ENCODE results near the gene GNL1. TPM values are rescaled to one million over a fixed set of nuclear protein-coding genes. Genes with fewer than 3 reads are reported as not detected.

Gene GNL1
- total RNA-seq, 2 donors from 2014 or later, result 32.9 to 39.0 TPM

DNA sequence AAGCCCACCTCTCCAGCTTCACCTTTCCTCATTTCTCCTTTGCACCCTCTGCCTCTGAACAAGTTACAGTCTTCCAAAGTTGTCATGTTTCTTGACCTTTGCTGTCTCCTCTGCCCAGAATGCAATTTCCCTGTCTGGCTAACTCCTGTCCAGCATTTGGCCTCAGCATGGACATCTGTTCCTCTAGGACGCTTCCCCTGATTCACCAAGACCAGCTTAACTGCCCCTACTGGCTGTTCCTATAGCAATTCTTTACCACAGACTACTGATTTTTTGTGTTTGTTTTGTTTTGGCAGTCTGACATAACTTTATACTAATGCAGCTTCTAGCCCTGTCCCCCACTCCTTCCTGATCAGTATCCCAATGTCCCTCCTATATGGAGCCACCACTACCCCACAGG is 13.4 kb downstream of the GNL1 start:
- Histone ChIP-seq H3K4me1 (ENCODE audit: control insufficient read depth in 1 of 2, low read depth in 2 of 2) (peaks cover 0 to 8% of the 10 kb centered on the region in 2 donors), H3K27me3 (replicated peaks; ENCODE audit: insufficient read depth) (no peaks in the 10 kb centered on the region), H3K4me3 (no peak overlapping the region), H3K9me3 (no peaks in the 10 kb centered on the region), H3K27ac (no peak overlapping the region), H3K36me3 (peaks cover 17% of the 10 kb centered on the region)
- no peak for DNase-seq (ENCODE audit: low spot score)
- TF ChIP-seq, protein P1, sequence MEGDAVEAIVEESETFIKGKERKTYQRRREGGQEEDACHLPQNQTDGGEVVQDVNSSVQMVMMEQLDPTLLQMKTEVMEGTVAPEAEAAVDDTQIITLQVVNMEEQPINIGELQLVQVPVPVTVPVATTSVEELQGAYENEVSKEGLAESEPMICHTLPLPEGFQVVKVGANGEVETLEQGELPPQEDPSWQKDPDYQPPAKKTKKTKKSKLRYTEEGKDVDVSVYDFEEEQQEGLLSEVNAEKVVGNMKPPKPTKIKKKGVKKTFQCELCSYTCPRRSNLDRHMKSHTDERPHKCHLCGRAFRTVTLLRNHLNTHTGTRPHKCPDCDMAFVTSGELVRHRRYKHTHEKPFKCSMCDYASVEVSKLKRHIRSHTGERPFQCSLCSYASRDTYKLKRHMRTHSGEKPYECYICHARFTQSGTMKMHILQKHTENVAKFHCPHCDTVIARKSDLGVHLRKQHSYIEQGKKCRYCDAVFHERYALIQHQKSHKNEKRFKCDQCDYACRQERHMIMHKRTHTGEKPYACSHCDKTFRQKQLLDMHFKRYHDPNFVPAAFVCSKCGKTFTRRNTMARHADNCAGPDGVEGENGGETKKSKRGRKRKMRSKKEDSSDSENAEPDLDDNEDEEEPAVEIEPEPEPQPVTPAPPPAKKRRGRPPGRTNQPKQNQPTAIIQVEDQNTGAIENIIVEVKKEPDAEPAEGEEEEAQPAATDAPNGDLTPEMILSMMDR (IDR thresholded peaks at IDR 0.05), result no peak
- no peak for ATAC-seq (ENCODE audit: insufficient number of reproducible peaks, low FRiP score, low read depth)

DNA sequence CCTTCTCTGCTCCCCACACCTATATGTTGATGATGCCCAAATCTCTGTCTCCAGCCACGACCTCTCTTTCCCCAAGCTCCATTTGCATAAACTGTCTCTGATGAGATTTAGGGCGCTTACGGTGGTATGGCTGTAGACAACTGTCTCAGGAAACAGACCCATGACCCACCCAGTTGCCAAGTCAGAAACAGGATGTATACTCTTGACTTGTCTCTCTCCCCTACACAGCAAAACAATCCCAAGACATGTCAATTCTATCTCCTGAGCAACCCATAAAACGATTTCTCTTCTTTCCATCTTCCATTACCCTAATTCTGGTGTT is 13.9 kb downstream of the GNL1 start:
- no peaks in the 10 kb centered on the region for H3K27me3 ChIP-seq (replicated peaks; ENCODE audit: insufficient read depth)
- ATAC-seq (ENCODE audit: insufficient number of reproducible peaks, low FRiP score, low read depth) (no peak), DNase-seq (ENCODE audit: low spot score) (no peak)
- H3K4me1 ChIP-seq (ENCODE audit: control insufficient read depth in 1 of 2, low read depth in 2 of 2), result peaks cover 0 to 8% of the 10 kb centered on the region in 2 donors
- H3K27ac ChIP-seq, result no peak overlapping the region
- no peak overlapping the region for H3K4me3 ChIP-seq
- H3K36me3 ChIP-seq, result peaks cover 14% of the 10 kb centered on the region
- no peaks in the 10 kb centered on the region for H3K9me3 ChIP-seq
- TF ChIP-seq, protein P1 (IDR thresholded peaks at IDR 0.05), result no peak

DNA sequence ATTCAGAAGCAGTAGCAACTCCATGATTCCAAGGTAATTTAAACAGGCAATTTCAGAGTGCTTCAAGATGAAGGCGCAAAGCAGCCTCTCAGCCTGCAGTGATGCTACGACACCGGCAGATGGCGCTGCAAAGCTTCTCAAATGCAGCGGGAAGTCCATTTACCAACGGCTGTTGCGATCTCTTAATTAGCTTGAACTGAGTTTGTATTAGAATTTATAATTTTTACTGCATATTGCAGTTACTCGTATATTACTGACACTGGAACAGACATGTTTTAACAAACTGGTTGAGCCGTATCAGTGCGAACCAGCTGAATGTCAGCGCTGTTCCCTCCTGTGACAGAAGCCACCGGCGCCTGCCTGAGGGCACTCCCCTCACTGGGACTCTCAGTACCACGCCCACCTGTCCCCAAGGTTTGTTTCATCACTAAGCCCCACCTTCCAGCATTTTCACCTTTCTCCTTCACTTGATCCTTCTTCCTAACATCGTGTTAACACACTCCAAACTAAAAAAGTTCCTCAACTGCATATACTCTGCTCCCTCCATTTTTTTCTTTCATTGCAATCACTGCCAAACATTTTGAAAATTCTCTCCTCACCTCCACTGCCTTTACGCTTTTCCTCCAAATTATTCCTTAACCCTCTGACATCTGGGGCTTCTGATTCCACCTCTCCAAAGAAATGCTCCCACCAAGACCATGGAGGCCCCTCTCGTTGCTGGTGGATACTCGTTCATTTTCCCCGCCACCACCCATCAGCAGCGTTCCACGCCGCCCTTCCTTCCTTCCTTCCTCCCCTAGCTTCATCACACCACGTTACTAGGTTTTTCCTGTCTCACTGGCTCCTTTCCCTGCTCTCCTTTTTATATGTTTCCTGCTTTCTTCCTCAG is 14.5 kb downstream of the GNL1 start:
- Histone ChIP-seq H3K36me3 (peaks cover 10% of the 10 kb centered on the region), H3K4me1 (ENCODE audit: control insufficient read depth in 1 of 2, low read depth in 2 of 2) (peaks cover 0 to 8% of the 10 kb centered on the region in 2 donors), H3K9me3 (no peaks in the 10 kb centered on the region), H3K27ac (no peak overlapping the region), H3K4me3 (peak overlapping the region; percentile 61), H3K27me3 (replicated peaks; ENCODE audit: insufficient read depth) (no peaks in the 10 kb centered on the region)
- DNase-seq (ENCODE audit: low spot score), result no peak
- TF ChIP-seq, protein P1 (IDR thresholded peaks at IDR 0.05), result peak; percentile 94
- no peak for ATAC-seq (ENCODE audit: insufficient number of reproducible peaks, low FRiP score, low read depth)

DNA sequence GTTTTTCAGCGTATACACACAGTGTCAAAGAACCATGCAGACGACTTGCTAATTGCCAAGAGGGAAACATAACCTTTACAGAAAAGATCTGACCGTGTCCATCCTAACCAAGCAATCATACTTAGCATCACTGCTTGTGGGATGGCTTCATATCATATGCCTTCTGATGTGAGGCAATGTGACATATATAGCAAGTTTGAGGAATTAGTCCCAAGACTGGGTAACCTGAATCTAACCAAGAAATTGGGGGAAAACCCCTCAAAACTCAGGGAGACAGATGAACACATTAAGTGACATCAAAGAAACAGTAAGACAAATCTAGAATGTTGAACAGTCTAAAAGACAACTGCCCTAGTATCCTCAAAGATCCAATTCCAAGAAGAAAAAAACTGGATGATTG is 18.4 kb downstream of the GNL1 start:
- TF ChIP-seq, protein P1 (IDR thresholded peaks at IDR 0.05), result no peak
- Histone ChIP-seq H3K4me3 (no peak overlapping the region), H3K9me3 (no peaks in the 10 kb centered on the region), H3K27ac (no peak overlapping the region), H3K4me1 (ENCODE audit: control insufficient read depth in 1 of 2, low read depth in 2 of 2) (peaks cover 0 to 8% of the 10 kb centered on the region in 2 donors), H3K36me3 (no peaks in the 10 kb centered on the region), H3K27me3 (replicated peaks; ENCODE audit: insufficient read depth) (no peaks in the 10 kb centered on the region)
- no peak for ATAC-seq (ENCODE audit: insufficient number of reproducible peaks, low FRiP score, low read depth)
- no peak for DNase-seq (ENCODE audit: low spot score)

DNA sequence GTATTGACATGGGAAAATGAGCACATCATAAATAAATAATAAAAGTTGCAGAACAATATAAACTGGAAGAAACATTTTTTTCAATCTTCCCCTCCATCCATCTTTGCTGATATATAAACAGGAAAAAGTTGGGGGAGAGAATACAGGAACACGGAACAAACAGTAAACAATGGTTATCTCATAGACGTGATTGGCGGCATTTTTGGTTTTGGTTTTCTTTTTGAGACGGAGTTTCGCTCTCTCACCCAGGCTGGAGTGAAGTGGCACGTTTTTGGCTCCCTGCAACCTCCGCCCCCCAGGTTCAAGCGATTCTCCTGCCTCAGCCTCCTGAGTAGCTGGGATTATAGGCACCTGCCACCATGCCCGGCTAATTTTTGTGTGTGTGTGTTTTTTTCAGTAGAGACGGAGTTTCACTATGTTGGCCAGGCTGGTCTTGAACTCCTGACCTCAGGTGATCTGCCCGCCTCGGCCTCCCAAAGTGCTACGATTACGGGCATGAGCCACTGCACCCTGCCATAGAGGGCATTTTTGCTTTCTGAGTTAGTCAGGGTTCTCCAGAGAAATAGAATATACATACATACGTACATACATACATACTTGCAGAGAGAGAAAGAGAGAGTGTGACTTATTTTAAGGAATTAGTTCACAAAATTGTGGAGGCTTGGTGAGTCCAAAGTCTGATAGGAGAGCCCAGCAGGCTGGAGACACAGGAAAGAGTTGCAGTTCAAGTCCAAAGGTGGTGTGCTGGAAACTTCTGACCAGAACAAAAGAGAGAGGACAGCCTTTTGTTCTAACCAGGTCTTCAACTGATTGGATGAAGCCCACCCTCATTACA is 22.6 kb downstream of the GNL1 start:
- no peak for ATAC-seq (ENCODE audit: insufficient number of reproducible peaks, low FRiP score, low read depth)
- no peak for DNase-seq (ENCODE audit: low spot score)

More for the DNA sequence above, 22.6 kb downstream of the GNL1 start:
- no peaks in the 10 kb centered on the region for H3K36me3 ChIP-seq
- H3K4me1 ChIP-seq (ENCODE audit: control insufficient read depth in 1 of 2, low read depth in 2 of 2), result no peaks in the 10 kb centered on the region
- H3K27me3 ChIP-seq (replicated peaks; ENCODE audit: insufficient read depth), result no peaks in the 10 kb centered on the region
- TF ChIP-seq, protein P1 (IDR thresholded peaks at IDR 0.05), result no peak
- no peak overlapping the region for H3K4me3 ChIP-seq
- H3K9me3 ChIP-seq, result no peaks in the 10 kb centered on the region
- no peak overlapping the region for H3K27ac ChIP-seq

All from thoracic aorta (tissue), 2 donors.